Smooth muscle cell (in vitro differentiated cells): ENCODE results near the gene ICA1L. TPM values are rescaled to one million over a fixed set of nuclear protein-coding genes. Genes with fewer than 3 reads are reported as not detected.
"Not testable (repeated sequence)": the region's sequence is repeated elsewhere in the genome, so short reads cannot be mapped to it uniquely, and the experiment has no call there.

Experiments used
- DNase-seq: peaks from one replicate; lab custom pipeline; 2025; ENCODE audit not compliant: unreplicated experiment; lab: John Stamatoyannopoulos, UW
- H2AFZ ChIP-seq: fragments of 200-600 bp; sonication (generic); 2 replicates; pipeline ENCODE4 v1.6.0; 2016; ENCODE audit warnings: antibody characterized with exemption, low read depth, mild to moderate bottlenecking
- H3F3A ChIP-seq: fragments of 200-600 bp; sonication (generic); 2 replicates; pipeline ENCODE4 v1.6.0; 2017; ENCODE audit warnings: antibody characterized with exemption, low read depth
- H3K27ac ChIP-seq: fragments of 200-600 bp; sonication (generic); 2 replicates; pipeline ENCODE4 v1.5.1; 2016; ENCODE audit warnings: low read depth, mild to moderate bottlenecking
- H3K27me3 ChIP-seq: fragments of 200-600 bp; sonication (generic); 2 replicates; pipeline ENCODE4 v1.6.1; 2016; ENCODE audit warnings: low read depth, mild to moderate bottlenecking
- H3K36me3 ChIP-seq: fragments of 200-600 bp; sonication (generic); 2 replicates; pipeline ENCODE4 v1.5.1; 2016; ENCODE audit warnings: low read depth
- H3K4me1 ChIP-seq: fragments of 200-600 bp; sonication (generic); 2 replicates; pipeline ENCODE4 v1.5.1; 2016; ENCODE audit warnings: low read depth
- H3K4me2 ChIP-seq: fragments of 200-600 bp; sonication (generic); 2 replicates; pipeline ENCODE4 v1.6.0; 2016; ENCODE audit warnings: mild to moderate bottlenecking
- H3K4me3 ChIP-seq: fragments of 200-600 bp; sonication (generic); 2 replicates; pipeline ENCODE4 v1.5.1; 2016; ENCODE audit warnings: mild to moderate bottlenecking
- H3K79me2 ChIP-seq: fragments of 200-600 bp; sonication (generic); 2 replicates; pipeline ENCODE4 v1.6.0; 2016; ENCODE audit warnings: low read depth, mild to moderate bottlenecking
- H3K9ac ChIP-seq: fragments of 200-600 bp; sonication (generic); 2 replicates; pipeline ENCODE4 v1.6.0; 2016; ENCODE audit warnings: low read depth
- H3K9me3 ChIP-seq: fragments of 200-600 bp; sonication (generic); replicated peaks from 2 replicates; pipeline ENCODE4 v1.5.1; 2016; ENCODE audit warnings: low read depth
- H4K20me1 ChIP-seq: fragments of 200-600 bp; sonication (generic); 2 replicates; pipeline ENCODE4 v1.6.0; 2016; ENCODE audit warnings: low read depth
- CTCF ChIP-seq: fragments of 200-600 bp; sonication (generic); IDR thresholded peaks from 2 replicates; pipeline ENCODE4 v1.5.1; 2017; ENCODE audit warnings: borderline replicate concordance, mild to moderate bottlenecking, antibody characterized with exemption; ENCODE audit not compliant: insufficient read depth, poor library complexity, severe bottlenecking
- WGBS: methylation state at CpG from one replicate; pipeline ENCODE4 v1.1.7; 2016; ENCODE audit warnings: low lambda C conversion rate; 5-methylcytosine and 5-hydroxymethylcytosine counted together
- polyA plus RNA-seq: library from polyadenylated mRNA; unstranded; fragments of >200 nt; fragmentation: Nextera tagmentation; extraction: Ambion mirVana; gene quantifications from 2 replicates; pipeline ENCODE4 v1.2.1, GENCODE V29; 2016
- total RNA-seq: library from RNA; depleted of rRNA; stranded (reverse); fragments of >200 nt; gene quantifications from 2 replicates; pipeline ENCODE4 v1.2.3, GENCODE V29; 2014

The ICA1L gene
- total and polyA plus RNA-seq, 2 experiments from 2014 or later, result 0.66 to 5.8 TPM

GRCh38 chr2:202870431-202871299, 901 bp downstream of the ICA1L start:
- WGBS, result 11% methylated on average over 37 of the region's 37 CpGs
- peak overlapping the region; percentile 60 for H3K27ac ChIP-seq
- TF ChIP-seq CTCF, result peak; percentile 45

GRCh38 chr2:202861987-202862386, 9.6 kb downstream of the ICA1L start:
- H3F3A ChIP-seq, result no peaks in the 10 kb centered on the region
- 99% methylated on average over 3 of the region's 3 CpGs for WGBS
- H3K27ac ChIP-seq, result no peak overlapping the region
- H2AFZ ChIP-seq, result no peak overlapping the region
- no peaks in the 10 kb centered on the region for H3K9me3 ChIP-seq
- no peaks in the 10 kb centered on the region for H4K20me1 ChIP-seq
- H3K9ac ChIP-seq, result no peak overlapping the region
- H3K4me3 ChIP-seq, result no peak overlapping the region
- H3K4me2 ChIP-seq, result no peak overlapping the region
- no peak for TF ChIP-seq CTCF
- H3K36me3 ChIP-seq, result no peaks in the 10 kb centered on the region
- H3K79me2 ChIP-seq, result no peaks in the 10 kb centered on the region
- H3K4me1 ChIP-seq, result no peaks in the 10 kb centered on the region
- H3K27me3 ChIP-seq, result no peaks in the 10 kb centered on the region
- no peak for DNase-seq

More at GRCh38 chr2:202870431-202871299, 901 bp downstream of the ICA1L start:
- Histone ChIP-seq H3K4me1 (peaks cover 4% of the 10 kb centered on the region), H3F3A (no peaks in the 10 kb centered on the region), H3K27me3 (no peaks in the 10 kb centered on the region), H4K20me1 (no peaks in the 10 kb centered on the region), H3K4me3 (peak overlapping the region; percentile 74), H3K79me2 (no peaks in the 10 kb centered on the region), H3K4me2 (peak overlapping the region; percentile 94), H2AFZ (peak overlapping the region; percentile 93), H3K9me3 (no peaks in the 10 kb centered on the region), H3K36me3 (no peaks in the 10 kb centered on the region), H3K9ac (peak overlapping the region; percentile 85)
- peak; percentile 33 for DNase-seq

- Histone ChIP-seq H3K9ac (no peak overlapping the region), H3K4me2 (no peak overlapping the region), H3K36me3 (no peaks in the 10 kb centered on the region), H3K4me3 (no peak overlapping the region), H3K27ac (no peak overlapping the region), H3K79me2 (no peaks in the 10 kb centered on the region), H3F3A (no peaks in the 10 kb centered on the region), H4K20me1 (no peaks in the 10 kb centered on the region), H3K27me3 (no peaks in the 10 kb centered on the region), H2AFZ (no peak overlapping the region), H3K4me1 (no peaks in the 10 kb centered on the region), H3K9me3 (no peaks in the 10 kb centered on the region)
- TF ChIP-seq CTCF, result no peak
- no peak for DNase-seq
- WGBS, result 68% methylated on average over 3 of the region's 3 CpGs
Observed at GRCh38 chr2:202858601-202859000, 13.0 kb downstream of the ICA1L start.

GRCh38 chr2:202849343-202849742, 22.2 kb downstream of the ICA1L start:
- H3K4me1 ChIP-seq, H3K4me3 ChIP-seq, H3K36me3 ChIP-seq, H3F3A ChIP-seq, H4K20me1 ChIP-seq, H3K27me3 ChIP-seq, H3K9me3 ChIP-seq, H3K9ac ChIP-seq, H3K79me2 ChIP-seq, H3K4me2 ChIP-seq, H2AFZ ChIP-seq, H3K27ac ChIP-seq, DNase-seq: not testable (repeated sequence)
- 76% methylated on average over 3 of the region's 3 CpGs for WGBS
